ENCODE data around the gene TCTN3.

DNA sequence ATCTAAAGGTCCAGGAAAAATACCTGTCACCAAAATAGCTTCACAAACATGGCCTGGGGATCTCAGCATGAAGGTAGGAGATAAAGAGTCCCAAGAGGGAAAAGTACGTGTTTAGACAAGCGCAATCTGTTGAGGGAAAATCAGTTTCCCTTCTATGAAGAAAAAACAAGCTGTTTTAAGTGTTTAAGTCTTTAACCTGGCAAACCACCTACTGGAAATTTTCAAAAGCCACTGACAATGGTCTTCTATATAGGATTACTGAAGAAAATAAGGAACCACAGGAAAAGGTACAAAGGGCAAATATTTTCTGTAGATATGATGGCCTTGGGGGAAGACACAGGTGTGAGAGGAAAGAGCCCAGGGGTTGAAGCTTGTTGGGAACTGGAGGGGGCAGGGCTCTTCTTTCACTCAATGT lies 58.4 kb downstream of the TCTN3 start:
- TF ChIP-seq POLR2A (IDR thresholded peaks at IDR 0.05), result no peak
- TF ChIP-seq, protein P1, sequence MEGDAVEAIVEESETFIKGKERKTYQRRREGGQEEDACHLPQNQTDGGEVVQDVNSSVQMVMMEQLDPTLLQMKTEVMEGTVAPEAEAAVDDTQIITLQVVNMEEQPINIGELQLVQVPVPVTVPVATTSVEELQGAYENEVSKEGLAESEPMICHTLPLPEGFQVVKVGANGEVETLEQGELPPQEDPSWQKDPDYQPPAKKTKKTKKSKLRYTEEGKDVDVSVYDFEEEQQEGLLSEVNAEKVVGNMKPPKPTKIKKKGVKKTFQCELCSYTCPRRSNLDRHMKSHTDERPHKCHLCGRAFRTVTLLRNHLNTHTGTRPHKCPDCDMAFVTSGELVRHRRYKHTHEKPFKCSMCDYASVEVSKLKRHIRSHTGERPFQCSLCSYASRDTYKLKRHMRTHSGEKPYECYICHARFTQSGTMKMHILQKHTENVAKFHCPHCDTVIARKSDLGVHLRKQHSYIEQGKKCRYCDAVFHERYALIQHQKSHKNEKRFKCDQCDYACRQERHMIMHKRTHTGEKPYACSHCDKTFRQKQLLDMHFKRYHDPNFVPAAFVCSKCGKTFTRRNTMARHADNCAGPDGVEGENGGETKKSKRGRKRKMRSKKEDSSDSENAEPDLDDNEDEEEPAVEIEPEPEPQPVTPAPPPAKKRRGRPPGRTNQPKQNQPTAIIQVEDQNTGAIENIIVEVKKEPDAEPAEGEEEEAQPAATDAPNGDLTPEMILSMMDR (IDR thresholded peaks at IDR 0.05), result no peak
